Central memory CD8-positive, alpha-beta T cell (primary cell): ENCODE results near the gene C1orf198.
A peak's percentile ranks its signal among the peaks of the same experiment; 100 is the strongest.

Experiments used
- ATAC-seq: fragments of 150-1000 bp; cut with Tn5 transposase; replicated peaks from 2 replicates; pipeline ENCODE4 v1.10.0; 2022; ENCODE audit warnings: mild to moderate bottlenecking, moderate FRiP score, moderate number of reproducible peaks; ENCODE audit not compliant: poor library complexity, severe bottlenecking; ENCODE audit errors: extremely low read depth
- DNase-seq, 2 donors: peaks; one replicate each; pipeline ENCODE4 v3.0.0; 2021; ENCODE audit warnings: low spot score in 2 of 2
- H3K27ac Mint-ChIP-seq: one replicate; pipeline ENCODE4 v1.8.0; 2022; ENCODE audit warnings: low read depth, mild to moderate bottlenecking, moderate library complexity, mixed read lengths
- H3K27me3 Mint-ChIP-seq: one replicate; pipeline ENCODE4 v1.8.0; 2022; ENCODE audit warnings: mixed read lengths
- H3K36me3 Mint-ChIP-seq: one replicate; pipeline ENCODE4 v1.8.0; 2022; ENCODE audit warnings: mild to moderate bottlenecking, moderate library complexity, mixed read lengths; ENCODE audit not compliant: insufficient read depth
- H3K4me1 Mint-ChIP-seq: one replicate; pipeline ENCODE4 v1.8.0; 2022; ENCODE audit warnings: mixed read lengths
- H3K4me3 Mint-ChIP-seq: one replicate; pipeline ENCODE4 v1.8.0; 2022; ENCODE audit warnings: mild to moderate bottlenecking, moderate library complexity, mixed read lengths
- H3K9me3 Mint-ChIP-seq: one replicate; pipeline ENCODE4 v1.8.0; 2022; ENCODE audit warnings: mixed read lengths

Gene C1orf198

GRCh38 chr1:230878591-230878990 lies 10.3 kb upstream of the C1orf198 start:
- Mint-ChIP-seq H3K27me3 (peaks cover 89% of the 10 kb centered on the region), H3K4me1 (no peaks in the 10 kb centered on the region), H3K27ac (no peak overlapping the region), H3K4me3 (no peak overlapping the region), H3K36me3 (no peaks in the 10 kb centered on the region), H3K9me3 (no peaks in the 10 kb centered on the region)
- no peak for DNase-seq
- no peak for ATAC-seq

DNA sequence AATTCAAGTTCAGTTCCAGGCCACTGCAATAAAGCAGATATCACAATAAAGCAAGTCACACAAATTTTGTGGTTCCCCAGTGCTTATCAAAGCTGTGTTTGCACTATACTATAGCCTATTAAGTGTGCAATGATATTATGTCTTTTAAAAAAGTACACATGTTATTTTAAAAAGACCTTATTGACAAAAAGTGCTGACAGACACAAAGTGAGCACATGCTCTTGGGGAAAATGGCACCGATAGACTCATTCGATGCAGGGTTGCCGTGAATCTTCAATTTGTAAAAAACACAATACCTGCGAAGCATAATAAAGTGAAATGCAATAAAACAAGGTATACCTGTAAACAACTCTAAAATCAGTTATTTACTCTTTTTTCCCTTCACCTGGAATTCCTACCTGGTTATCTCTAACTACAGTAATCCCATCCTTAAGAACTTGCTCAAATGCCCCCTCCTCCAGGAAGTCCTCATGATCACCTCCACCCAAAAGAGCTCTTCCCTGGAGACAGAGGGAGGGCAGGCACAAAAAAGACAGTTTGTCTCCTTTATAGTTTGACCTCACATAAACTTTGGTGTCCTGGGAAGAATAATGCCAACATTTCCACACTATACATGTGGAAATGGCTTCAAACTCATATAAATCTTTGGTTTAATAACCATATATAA lies 9.7 kb upstream of the C1orf198 start:
- H3K27me3 Mint-ChIP-seq, result peaks cover 85% of the 10 kb centered on the region

GRCh38 chr1:230877146-230877923 lies 9.0 kb upstream of the C1orf198 start:
- peaks cover 81% of the 10 kb centered on the region for H3K27me3 Mint-ChIP-seq
- no peaks in the 10 kb centered on the region for H3K9me3 Mint-ChIP-seq
- no peak overlapping the region for H3K4me3 Mint-ChIP-seq
- H3K36me3 Mint-ChIP-seq, result no peaks in the 10 kb centered on the region
- H3K4me1 Mint-ChIP-seq, result no peaks in the 10 kb centered on the region
- H3K27ac Mint-ChIP-seq, result no peak overlapping the region
- ATAC-seq, result no peak
- DNase-seq, result no peak

More for the DNA sequence above, 9.7 kb upstream of the C1orf198 start:
- no peaks in the 10 kb centered on the region for H3K9me3 Mint-ChIP-seq
- no peak overlapping the region for H3K27ac Mint-ChIP-seq
- H3K4me1 Mint-ChIP-seq, result no peaks in the 10 kb centered on the region
- ATAC-seq (no peak), DNase-seq (no peak)
- H3K36me3 Mint-ChIP-seq, result no peaks in the 10 kb centered on the region
- no peak overlapping the region for H3K4me3 Mint-ChIP-seq

DNA sequence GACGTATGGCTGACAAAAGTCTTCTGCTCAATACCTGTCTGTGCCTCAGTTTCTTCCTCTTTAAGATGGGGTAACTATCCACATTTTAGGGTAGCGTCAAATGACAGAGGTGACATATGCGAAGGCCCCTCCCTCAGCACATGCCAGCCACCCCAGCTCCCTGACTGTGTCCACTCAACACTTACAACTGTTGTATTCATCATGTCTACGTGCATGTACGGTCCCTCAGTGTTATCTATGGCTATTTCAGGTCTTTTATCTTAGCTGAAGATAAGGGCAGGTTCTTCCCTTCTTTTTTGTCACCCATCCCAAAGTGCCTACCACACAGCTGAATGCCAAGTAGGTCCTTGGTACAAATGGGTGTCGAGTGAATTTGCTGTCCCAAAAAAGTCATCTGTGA lies 8.3 kb upstream of the C1orf198 start:
- H3K27me3 Mint-ChIP-seq, result peaks cover 81% of the 10 kb centered on the region

DNA sequence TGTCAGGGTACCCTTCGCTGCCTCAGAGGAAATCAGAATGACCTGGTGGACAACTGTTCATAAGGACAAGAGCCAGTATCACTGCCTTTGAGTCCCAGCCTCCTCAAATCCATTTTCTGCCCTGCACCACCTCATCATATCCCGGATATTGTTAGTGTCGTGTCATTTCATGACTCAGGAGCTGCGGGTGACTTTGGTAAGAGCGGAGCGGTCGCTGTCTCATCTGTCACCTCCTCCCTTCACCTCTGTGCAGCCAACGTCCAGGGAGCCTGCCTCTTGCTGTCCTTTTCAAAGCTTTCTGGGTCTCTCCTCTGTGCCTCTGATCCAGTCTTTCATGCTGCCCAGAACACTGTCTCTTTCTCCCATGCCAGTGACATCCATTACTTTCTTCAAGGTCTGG lies 7.0 kb upstream of the C1orf198 start:
- H3K27me3 Mint-ChIP-seq, result peaks cover 75% of the 10 kb centered on the region
- H3K4me1 Mint-ChIP-seq, result no peaks in the 10 kb centered on the region
- no peaks in the 10 kb centered on the region for H3K36me3 Mint-ChIP-seq
- DNase-seq (no peak), ATAC-seq (no peak)
- no peak overlapping the region for H3K27ac Mint-ChIP-seq
- no peaks in the 10 kb centered on the region for H3K9me3 Mint-ChIP-seq
- H3K4me3 Mint-ChIP-seq, result no peak overlapping the region

More for the DNA sequence above, 8.3 kb upstream of the C1orf198 start:
- DNase-seq, result no peak
- no peak for ATAC-seq
- Mint-ChIP-seq H3K9me3 (no peaks in the 10 kb centered on the region), H3K36me3 (no peaks in the 10 kb centered on the region), H3K4me3 (no peak overlapping the region), H3K4me1 (no peaks in the 10 kb centered on the region), H3K27ac (no peak overlapping the region)

DNA sequence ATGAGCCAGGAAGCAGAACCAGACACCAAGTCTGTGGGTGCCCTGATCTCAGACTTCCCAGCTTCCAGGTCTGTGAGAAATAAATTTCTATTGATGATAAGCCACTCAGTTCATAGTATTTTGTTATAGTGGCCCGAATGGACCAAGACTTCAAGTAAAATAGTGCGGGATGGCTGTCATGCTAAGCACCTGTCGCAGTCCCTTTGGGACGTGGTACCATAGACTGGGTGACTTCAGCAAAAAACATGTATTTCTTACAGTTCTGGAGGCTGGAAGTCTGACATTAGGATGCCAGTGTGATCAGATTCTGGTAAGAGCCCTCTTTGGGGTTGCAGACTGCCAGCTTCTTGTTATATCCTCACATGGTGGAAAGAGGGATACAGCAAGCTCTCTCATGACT lies 2.6 kb upstream of the C1orf198 start:
- peaks cover 42% of the 10 kb centered on the region for H3K27me3 Mint-ChIP-seq
- no peak overlapping the region for H3K4me3 Mint-ChIP-seq
- ATAC-seq, result no peak

GRCh38 chr1:230869500-230869899 lies 1.2 kb upstream of the C1orf198 start:
- Mint-ChIP-seq H3K27ac (no peak overlapping the region), H3K27me3 (peaks cover 27% of the 10 kb centered on the region), H3K4me3 (peak overlapping the region; percentile 83), H3K9me3 (no peaks in the 10 kb centered on the region), H3K4me1 (peaks cover 13% of the 10 kb centered on the region), H3K36me3 (peaks cover 5% of the 10 kb centered on the region)
- no peak for DNase-seq
- ATAC-seq, result no peak

More for the DNA sequence above, 2.6 kb upstream of the C1orf198 start:
- no peak for DNase-seq
- Mint-ChIP-seq H3K27ac (no peak overlapping the region), H3K9me3 (no peaks in the 10 kb centered on the region), H3K4me1 (peaks cover 13% of the 10 kb centered on the region), H3K36me3 (peaks cover 5% of the 10 kb centered on the region)

DNA sequence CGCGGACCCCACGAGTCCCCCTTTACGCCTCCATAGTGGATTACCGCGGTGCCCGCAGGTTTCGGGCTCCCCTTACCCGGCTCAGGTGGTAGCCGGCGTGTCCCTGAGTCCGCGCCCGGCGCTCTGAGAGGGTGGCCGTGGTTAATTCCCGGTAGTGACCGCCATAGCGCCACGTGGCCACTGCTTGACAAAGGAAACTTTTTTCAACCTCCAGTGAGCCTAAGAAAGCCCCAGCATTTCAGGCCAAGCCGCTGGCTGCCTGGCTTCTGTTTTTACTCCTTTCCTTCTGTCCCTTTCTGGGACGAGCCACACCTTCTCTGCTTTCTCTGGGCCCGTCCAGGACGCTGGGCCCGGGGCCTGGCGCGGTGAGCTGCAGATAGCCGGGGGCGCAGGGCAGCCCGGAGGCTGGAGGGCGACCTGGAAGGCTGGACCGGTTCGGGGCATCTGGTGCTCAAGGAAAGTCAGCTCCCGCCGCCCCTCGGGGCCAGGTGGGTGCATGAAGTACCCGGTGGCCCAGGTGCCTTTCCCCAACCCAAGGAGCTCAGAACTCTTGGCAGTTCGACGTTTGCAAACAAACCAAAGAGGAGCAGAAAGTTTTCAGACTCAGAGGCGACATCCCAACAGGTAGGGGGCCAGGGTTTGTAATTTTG lies 540 bp upstream of the C1orf198 start:
- Mint-ChIP-seq H3K27ac (peak overlapping the region; percentile 82), H3K4me3 (peak overlapping the region; percentile 83), H3K9me3 (no peaks in the 10 kb centered on the region), H3K27me3 (peaks cover 26% of the 10 kb centered on the region), H3K36me3 (peaks cover 5% of the 10 kb centered on the region), H3K4me1 (peaks cover 13% of the 10 kb centered on the region)
- ATAC-seq (peak; percentile 33), DNase-seq (peak in 1 of 2 donors; percentile 11)

DNA sequence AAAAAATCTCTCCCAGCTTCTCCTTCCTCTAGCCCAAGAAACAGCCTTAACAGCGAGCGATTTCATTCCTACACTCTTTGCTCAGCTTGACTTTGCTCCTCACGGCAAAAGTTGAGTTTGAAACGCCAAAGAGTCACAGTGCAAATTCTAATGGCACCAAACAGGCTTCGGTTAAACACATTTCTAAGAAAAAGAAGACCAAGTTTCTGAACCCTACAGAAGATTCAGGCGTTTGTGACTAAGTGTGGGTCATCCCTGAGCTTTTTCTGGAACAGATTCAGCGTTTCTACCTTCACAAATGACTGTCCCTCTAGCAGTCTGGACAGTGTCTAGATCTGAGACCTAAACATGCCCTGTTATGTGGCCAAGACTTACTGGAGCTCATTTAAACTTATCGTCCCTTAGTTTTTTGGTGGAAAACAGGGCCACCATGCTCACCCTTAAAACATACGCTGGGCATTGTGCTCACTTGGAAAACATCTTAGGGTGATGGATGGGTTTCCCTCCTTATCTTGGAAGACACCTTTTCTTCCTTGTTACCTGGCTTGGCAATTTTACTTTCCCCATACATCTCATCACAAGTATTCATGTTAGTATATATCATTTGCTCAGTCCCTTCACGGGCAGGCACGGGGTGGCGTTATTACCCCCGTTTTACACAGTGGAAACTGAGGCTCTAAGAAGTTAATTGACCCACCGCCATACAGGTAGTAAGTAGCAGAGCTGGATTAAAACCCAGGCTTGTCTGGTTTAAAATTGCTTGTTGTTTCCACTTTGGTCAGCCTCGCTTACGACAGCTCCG lies 1.0 kb downstream of the C1orf198 start:
- Mint-ChIP-seq H3K4me1 (peaks cover 23% of the 10 kb centered on the region), H3K9me3 (no peaks in the 10 kb centered on the region), H3K27me3 (peaks cover 23% of the 10 kb centered on the region), H3K36me3 (peaks cover 5% of the 10 kb centered on the region), H3K27ac (peak overlapping the region; percentile 82), H3K4me3 (peak overlapping the region; percentile 83)
- ATAC-seq, result no peak
- no peak for DNase-seq

- H3K36me3 Mint-ChIP-seq, result peaks cover 5% of the 10 kb centered on the region
- H3K4me3 Mint-ChIP-seq, result peak overlapping the region; percentile 83
- peaks cover 15% of the 10 kb centered on the region for H3K27me3 Mint-ChIP-seq
- no peak overlapping the region for H3K27ac Mint-ChIP-seq
- H3K9me3 Mint-ChIP-seq, result no peaks in the 10 kb centered on the region
- peaks cover 23% of the 10 kb centered on the region for H3K4me1 Mint-ChIP-seq
- DNase-seq (no peak), ATAC-seq (no peak)
Observed at GRCh38 chr1:230866171-230867070, 1.9 kb downstream of the C1orf198 start.

- DNase-seq (no peak), ATAC-seq (no peak)
- Mint-ChIP-seq H3K36me3 (peaks cover 7% of the 10 kb centered on the region), H3K9me3 (no peaks in the 10 kb centered on the region), H3K4me3 (no peak overlapping the region), H3K27ac (no peak overlapping the region), H3K27me3 (peaks cover 10% of the 10 kb centered on the region), H3K4me1 (peaks cover 23% of the 10 kb centered on the region)
Observed at GRCh38 chr1:230865062-230865817, 3.1 kb downstream of the C1orf198 start.
